ENCODE results near the gene MBLAC1.

MBLAC1 gene, protein sequence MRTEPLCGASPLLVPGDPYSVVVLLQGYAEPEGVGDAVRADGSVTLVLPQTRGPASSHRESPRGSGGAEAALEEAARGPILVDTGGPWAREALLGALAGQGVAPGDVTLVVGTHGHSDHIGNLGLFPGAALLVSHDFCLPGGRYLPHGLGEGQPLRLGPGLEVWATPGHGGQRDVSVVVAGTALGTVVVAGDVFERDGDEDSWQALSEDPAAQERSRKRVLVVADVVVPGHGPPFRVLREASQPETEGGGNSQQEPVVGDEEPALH

DNA sequence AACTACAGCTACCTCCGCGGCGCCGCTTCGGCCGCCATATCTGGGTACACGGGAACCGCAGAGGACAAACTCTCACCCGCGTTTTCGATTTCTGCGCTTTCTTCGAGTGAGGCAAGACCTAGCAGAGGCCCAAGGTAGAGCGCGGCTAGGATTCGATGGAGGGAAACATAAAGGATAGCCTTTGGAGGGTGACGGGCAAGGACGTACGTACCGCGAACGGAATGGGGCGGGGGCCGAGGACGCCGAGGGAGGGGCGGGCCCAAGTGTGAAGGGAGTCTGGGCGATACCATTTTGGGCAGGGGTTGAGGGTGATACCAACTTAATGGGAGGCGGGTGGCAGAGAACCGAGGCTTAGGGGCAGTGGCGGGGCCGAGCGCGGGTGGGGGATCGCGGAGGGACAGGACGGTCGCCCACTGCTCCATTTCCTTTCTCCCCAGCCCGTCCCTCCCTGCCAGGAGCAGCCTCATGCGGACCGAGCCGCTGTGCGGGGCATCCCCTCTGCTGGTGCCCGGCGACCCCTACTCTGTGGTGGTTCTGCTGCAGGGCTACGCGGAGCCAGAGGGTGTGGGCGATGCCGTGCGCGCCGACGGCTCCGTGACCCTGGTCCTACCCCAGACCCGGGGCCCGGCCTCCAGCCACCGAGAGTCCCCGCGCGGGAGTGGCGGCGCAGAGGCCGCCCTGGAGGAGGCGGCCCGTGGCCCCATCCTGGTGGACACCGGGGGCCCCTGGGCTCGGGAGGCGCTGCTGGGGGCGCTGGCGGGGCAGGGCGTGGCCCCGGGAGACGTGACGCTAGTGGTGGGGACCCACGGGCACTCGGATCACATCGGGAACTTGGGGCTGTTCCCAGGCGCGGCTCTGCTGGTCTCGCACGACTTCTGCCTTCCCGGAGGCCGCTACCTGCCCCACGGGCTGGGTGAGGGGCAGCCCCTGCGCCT is at the start of gene MBLAC1:
TSS of gene MBLAC1 (plus strand) at position 37 of the 935 bp plus-strand sequence. CDS start at position 466, 429 bp downstream.
- DNase-seq = peak; percentile 97

DNA sequence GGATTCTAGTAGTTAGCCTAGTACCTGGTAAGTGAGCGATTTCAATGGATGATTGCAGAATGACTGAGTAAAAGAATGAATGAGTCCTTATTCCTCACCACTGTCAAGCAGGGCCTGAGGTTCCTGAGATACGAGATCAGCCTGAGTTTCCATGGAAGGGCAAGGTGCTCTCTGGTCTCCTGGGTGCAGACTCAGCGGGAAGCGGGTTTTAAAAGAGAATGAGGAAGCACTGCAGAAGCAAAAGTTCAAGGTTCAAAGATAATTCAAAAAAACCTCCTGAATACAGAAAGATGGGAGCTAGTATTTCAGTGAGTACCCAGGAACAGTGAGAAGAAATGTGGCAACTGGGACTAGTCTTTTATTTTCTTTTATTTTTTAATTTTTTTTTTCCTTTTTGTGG is 49.6 kb upstream of the MBLAC1 start:
- DNase-seq = no peak

DNA sequence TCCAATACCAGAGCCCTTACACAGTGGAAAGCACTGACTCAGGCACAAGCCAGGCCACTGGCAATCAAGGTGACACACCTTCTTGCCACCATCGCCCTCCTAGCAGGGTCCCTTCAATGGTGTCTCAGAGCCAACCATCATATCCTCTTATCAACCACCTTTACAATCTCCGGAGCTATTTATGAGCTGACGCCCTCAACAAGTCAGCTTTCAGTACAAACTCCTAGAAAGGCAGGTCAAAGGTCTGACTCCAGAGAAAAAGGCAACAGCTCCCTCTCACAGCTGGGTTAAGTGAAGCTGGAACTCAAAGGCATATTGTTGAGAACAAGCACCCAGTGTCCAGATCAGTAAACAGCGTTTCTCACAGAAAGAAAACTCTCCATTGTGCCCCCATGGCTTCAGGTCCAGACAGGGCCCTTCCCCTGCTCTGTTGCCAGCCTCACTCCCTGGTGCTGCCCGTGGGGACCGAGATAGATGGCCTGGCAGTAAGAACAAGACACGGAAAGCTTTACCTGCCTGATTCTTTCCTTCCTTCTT is 47.7 kb upstream of the MBLAC1 start:
- DNase-seq = no peak

DNA sequence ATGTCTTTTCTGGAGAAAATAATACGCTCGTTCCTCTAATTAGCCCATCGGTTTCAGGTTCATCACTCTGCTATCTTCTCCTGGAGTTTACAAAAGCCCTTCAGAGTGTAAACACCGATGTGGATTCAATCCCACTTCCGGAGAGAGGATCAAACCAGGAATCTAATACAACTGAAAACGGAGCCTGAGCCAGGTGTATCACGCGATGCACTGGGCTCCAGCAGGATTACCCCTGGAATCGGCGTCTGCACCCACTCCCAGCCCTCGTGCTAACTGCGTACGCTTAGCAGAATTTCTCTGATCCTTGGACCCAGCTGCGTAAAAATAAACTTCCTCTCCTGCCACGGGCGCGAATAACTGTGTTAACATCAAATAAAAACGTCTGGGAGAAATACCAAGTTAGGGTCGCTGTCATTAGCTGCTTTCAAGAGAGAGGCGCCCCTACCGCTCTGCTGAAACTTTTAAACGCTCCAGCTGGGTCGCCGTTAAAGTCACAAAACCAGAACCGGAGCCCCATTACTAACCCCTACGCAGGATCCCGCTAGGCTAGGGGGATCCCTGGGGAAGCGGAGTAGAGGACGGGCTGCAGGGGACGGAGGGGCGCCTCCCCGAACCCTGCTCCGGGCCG is 45.7 kb upstream of the MBLAC1 start:
- peak; percentile 36 for DNase-seq

DNA sequence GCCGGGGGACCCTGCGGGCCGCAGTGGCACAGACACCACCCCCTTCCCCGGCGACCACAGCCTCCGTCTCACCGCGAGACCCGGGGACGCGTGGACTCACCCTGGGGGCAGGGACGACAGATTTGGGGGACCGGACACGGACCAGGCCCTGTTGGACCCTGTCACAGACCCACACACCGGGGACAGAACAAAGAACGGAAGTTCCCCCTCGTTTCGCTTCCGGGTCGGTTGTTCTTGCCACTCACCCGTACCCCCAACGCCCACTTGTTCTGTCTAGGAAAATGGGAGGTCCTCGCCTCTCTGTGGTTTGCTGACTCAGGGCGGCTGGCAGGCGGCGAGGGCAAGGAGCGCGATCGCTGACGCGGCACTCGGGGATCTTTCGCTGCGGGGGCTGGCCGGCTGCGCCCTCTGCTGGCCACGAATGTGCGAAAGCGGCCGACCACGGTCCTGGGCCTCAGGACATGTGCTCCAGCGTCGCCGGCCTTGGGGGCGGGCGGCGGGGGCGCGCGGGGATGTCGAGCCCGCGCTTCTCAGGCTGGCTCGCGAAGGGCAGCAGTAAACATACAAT is 45.1 kb upstream of the MBLAC1 start, which contains the start of gene ZNF3:
TSS of gene ZNF3 (minus strand) at position 189 of the 568 bp plus-strand sequence. CDS start 4,366 bp downstream, outside the sequence.
- DNase-seq = peak; percentile 99

DNA sequence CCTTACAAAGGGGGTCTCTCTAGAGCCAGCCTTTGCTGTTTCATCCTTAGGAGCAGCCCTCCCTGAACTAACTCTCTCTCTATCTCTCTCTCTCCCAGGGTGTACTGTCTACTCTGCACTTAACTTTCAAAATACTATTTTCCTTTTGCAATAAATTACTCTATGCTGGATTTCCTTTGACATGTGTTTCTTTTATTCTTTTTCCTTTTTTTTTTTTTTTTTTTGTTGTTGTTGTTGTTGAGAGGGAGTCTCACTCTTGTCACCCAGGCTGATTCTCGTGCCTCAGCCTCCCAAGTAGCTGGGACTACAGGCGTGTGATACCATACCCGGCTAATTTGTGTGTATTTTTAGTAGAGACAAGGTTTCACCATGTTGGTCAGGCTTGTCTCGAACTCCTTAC is 43.8 kb upstream of the MBLAC1 start:
- no peak for DNase-seq

DNA sequence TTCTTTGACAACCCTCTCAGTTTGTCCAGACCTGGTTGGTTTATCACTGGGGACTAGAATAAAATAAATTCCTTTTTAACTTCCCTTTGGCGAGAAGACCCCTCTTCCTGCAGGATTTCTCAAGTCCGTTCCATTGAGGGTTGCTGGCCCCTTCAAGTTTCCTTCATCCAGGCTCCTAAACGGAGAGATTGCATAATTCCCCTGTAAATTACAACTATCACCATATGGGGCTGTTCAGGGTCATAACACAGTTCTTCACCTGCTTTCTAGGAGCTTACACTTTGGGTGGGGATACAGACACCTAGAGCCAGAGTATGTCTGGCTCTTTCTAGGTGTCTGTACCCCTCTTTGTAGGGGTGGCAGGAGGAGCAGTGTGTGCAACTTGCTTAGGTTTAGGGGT is 41.3 kb upstream of the MBLAC1 start:
- DNase-seq = no peak

DNA sequence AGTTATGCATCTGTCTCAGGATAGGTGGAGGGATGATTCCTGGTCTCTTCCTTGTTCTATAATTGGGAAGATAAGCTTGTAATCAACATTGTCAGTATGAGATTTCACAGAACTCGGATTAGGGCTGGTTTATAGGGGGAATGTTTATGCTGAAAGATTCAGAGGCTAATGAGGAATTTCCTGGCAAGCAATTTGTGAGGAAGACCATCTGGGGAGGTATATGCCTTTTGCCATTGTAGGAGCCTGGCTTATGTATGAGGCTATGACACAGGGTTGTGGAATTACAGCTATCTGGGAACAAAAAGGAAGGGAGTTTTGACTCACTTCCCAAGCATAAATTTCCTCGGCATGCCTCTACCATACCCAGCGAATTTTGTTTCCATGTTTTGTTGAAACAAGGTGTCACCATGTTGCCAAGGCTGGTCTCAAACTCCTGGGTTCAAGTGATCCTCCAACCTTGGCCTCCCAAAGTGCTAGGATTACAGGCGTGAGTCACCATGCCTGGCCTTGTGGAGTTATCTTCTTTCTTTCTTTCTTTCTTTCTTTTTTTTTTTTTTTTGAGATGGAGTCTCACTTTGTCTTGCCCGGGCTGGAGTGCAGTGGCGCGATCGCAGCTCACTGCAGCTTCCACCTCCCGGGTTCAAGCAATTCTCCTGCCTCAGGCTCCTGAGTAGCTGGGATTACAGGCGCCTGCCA is 39.6 kb upstream of the MBLAC1 start:
- DNase-seq = no peak

DNA sequence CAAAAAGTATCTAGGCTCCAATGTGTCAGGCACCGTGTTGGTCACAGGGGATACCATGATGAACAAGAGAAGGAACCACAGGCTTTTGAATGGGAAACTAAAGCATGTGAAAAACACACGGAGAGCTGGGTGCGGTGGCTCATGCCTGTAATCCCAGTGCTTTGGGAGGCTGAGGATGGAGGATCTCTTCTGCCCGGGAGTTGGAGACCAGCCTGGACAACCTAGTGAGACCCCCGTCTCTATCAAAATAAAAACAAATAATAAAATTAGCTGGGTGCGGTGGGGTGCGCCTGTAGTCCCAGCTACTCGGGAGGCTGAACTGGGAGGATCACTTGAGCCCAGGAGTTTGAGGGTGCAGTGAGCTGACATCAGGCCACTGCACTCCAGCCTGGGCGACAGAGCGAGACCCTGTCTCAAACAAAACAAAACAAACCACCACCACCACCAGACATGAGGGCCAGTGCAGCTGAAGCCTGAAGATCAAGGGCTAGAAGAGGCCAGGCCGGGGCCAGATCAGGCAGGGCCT is 38.6 kb upstream of the MBLAC1 start:
- no peak for DNase-seq

DNA sequence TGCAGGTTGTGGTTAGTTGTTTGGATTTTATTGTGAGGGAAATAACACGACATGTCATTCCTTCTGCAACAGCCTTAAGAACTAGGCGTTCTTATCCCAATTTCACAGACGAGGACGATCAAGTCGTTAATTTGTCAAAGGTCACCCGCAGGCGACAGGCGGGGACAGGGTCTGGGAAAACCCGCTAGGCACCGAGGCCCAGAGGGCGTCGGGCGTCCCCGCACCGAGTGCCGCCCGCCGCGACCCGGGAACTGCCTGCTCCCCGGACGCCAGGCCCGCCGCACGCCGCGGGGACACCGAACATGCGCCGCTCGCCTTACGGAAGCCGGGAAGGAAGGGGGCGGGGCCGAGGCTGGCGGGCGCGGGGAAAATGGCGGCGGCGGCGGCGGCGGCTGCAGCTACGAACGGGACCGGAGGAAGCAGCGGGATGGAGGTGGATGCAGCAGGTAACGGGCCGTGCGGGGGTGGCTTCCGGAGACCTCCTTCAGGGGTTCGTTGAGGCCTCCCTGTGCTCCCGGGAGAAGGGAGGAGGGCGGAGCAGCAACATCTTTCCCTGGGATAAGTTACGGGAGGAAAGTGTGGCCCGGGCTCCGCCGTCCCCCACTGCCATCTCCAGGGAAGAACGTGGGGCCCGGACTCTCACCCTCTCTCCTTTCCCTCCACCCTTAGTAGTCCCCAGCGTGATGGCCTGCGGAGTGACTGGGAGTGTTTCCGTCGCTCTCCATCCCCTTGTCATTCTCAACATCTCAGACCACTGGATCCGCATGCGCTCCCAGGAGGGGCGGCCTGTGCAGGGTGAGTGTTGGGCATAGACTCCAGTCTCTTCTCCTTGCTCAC is 37.9 kb upstream of the MBLAC1 start, which contains the start of gene COPS6:
TSS of gene COPS6 (plus strand) at position 349 of the 837 bp plus-strand sequence. CDS start at position 371, 22 bp downstream.
- peak; percentile 85 for DNase-seq

DNA sequence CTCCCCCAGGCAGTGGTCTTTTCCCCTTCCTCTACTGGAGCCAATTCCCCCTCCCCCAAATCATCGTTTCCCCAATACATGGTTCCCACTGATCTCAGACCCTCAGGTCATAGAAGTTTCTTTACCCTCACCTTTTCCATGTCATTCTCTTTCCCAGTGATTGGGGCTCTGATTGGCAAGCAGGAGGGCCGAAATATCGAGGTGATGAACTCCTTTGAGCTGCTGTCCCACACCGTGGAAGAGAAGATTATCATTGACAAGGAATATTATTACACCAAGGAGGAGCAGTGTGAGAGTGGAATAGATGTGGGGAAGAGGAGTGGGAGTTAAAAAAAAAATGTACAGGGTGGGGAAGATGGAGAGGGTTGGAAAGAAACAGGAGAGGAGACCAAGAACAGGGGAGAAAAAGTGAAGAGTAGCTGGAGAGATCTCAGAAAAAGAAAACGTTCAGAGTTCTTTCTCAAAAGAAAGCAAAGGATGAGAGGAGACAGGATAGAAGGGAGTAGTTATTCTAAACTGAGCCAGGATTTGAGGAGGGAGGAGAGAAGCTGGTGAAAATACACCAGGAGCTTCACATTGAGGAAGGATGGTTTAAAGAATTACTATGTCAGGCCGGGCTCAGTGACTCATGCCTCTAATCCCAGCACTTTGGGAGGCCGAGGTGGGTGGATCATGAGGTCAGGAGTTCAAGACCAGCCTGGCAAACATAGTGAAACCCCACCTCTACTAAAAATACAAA is 37.1 kb upstream of the MBLAC1 start:
- no peak for DNase-seq

DNA sequence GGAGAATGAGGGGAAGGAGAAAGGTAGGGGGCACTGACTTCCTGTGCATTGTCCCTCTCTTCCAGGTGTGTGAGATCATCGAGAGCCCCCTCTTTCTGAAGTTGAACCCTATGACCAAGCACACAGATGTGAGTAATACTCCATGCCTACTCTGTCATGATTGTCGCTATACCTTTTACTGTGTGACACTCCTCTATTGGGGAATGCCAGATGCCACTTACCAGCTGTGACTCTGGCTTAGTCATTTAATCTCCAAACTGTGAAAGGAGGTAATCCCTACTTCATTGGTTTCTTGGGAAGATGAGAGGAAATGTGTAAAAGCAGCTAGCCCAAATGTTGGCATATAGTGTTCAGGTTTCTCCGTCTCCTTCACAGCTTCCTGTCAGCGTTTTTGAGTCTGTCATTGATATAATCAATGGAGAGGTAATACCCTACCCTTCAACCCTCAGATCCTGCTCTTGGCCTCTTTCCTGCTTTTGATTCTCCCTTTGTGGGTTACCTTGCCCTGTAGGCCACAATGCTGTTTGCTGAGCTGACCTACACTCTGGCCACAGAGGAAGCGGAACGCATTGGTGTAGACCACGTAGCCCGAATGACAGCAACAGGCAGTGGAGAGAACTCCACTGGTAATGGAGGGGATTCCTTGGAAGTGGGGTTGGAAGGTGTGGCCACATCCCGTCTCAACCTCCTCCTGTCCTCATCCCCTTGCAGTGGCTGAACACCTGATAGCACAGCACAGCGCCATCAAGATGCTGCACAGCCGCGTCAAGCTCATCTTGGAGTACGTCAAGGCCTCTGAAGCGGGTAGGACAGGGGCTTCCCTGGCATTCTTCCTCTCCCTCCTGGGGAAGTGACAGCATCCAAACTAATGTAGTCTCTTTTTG is 36.0 kb upstream of the MBLAC1 start:
- DNase-seq = no peak

DNA sequence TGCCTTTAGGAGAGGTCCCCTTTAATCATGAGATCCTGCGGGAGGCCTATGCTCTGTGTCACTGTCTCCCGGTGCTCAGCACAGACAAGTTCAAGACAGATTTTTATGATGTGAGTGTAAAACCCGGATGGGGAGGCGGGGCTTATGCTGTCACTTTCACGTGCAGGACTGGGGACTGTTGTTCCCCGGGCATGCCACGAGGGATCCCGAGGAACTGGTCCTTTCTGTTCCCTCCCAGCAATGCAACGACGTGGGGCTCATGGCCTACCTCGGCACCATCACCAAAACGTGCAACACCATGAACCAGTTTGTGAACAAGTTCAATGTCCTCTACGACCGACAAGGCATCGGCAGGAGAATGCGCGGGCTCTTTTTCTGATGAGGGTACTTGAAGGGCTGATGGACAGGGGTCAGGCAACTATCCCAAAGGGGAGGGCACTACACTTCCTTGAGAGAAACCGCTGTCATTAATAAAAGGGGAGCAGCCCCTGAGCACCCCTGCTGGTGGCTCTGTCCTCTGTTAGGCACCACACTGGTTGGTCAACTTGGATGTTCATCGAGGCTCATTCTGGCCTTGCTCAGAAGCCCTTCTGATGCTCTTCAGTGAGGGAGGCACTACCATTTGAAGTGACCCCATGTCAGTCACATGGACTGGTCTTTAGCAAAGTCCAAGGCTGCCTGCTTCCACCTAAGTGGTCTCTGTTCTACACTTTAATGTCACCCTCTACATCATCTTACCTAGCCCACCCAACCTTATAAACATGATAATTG is 35.2 kb upstream of the MBLAC1 start:
- peak; percentile 63 for DNase-seq

DNA sequence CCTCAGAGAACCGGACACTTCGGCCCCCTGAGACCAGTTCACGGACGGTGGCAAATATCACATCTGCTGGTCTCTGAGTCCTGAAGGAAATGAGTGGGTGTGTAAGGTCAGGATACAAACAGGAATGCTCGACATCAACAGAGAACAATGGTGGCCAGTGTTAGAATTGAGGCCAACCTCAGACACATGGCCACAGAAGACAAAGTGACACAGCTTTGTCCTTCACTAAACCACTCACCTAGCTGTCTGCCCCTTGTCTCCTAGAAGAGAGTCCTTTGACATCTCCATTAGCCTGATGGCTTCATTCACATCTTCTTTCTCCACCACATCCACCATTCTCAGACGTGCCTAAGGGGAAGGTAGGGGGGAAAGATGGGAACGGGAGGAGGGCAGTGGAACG is 33.7 kb upstream of the MBLAC1 start:
- no peak for DNase-seq

DNA sequence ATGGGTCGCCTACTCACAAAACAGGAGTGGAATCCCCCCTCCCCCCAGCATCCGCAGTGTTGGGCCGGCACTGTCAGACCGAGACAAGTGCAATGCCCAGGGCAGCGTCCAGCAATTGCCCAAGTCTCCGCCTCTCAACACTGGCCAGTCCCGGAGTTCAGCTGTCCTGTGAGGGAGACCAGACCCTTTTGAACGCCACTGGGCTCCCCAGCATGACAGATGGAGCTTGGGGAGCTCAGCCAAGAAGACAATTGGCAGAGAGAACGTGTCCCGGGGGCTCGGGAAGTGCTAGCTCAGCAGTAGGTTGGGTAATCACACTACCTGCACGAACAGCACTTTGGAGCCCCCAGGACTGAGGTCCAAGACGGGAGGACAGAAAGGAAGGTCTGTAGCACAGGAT is 33.3 kb upstream of the MBLAC1 start:
- DNase-seq = no peak

DNA sequence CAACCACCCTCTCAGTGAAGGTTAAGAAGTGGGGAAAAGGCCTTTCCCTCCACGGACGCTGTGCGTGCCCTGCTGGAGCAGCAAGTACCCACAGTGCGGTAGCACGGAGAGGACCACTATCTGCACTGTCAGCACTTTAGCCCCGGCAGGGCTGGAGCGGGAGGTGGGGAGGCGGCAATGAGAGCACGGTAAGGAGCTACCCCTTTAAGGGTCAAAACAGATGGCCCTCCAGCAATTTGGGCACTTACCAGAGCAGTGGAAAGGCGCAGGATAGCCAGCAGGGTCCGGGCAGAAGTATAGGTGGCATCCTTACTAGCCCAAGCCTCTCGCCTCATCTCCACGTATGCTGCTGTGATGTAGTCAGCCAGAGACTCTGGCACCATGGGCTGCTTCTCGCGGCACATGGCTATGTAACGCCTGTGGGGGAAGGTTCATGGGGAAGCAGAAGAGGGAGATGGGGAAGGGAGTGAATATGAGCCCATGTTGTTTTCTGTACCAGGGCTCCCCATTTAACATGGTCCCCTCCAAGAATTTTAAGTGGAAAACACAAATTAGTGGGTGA is 32.8 kb upstream of the MBLAC1 start:
- no peak for DNase-seq

DNA sequence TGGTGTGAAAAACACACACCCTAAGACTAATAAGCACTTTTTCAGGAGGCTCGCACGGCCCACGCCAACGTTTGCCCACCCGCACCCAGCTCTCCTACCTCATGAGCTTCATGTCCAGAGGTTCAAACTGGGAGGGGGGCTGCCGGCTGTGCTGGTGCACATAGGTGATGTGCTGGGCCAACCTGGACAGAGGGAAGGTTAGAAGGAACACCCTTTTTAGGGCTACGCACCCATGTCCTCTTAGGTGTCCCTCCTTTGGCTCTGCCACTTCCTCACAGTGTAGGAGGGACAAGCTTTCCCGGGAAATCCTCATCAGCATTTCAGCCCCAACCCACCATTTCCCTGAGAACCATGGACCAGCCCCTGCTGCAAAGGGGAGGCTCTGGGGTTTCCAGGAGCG is 31.5 kb upstream of the MBLAC1 start:
- DNase-seq = no peak

DNA sequence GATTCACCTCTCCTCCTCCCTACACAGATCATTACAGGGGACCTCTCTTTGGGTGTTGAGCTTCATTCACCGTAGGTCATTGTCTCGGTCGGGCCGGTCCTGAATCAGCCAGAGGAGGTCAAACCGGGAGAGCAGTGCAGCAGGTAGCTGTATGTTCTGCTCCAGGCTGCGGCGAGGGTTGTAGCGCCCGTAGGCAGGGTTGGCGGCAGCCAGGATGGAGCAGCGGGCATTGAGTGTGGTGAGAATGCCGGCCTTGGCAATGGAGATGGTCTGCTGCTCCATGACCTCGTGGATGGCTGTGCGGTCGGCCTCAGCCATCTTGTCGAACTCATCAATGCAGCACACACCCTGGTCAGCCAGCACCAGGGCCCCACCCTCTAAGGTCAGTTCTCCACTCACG is 31.1 kb upstream of the MBLAC1 start:
- no peak for DNase-seq

Measured in hematopoietic multipotent progenitor cell treated with erythropoietin and hydrocortisone succinate and interleukin-3 and kit ligand, for 6 days (in vitro differentiated cells).